ENCODE measurements around the gene XYLT1. TPM values are rescaled to one million over a fixed set of nuclear protein-coding genes. Genes with fewer than 3 reads are reported as not detected.

Gene XYLT1
- total and polyA plus RNA-seq, 7 donors = 0.67 to 2.5 (median 1.7) TPM

- Histone ChIP-seq H3K9me3 (no peaks in the 10 kb centered on the region), H3K27ac (no peak overlapping the region), H3K27me3 (ENCODE audit: insufficient read depth in 3 of 3, low read length in 2 of 3) (no peaks in the 10 kb centered on the region), H3K4me1 (no peaks in the 10 kb centered on the region), H3K36me3 (ENCODE audit: insufficient read depth in 1 of 2, low read depth in 1 of 2) (no peaks in the 10 kb centered on the region), H3K4me3 (no peak overlapping the region)
- ATAC-seq (no peak), DNase-seq (no peak)
- 42 to 64% (median 51%) methylated on average over 5 of the region's 5 CpGs for WGBS, 3 donors
- intact Hi-C loops (cut with DNase I) = no loop called here
- no peak for TF ChIP-seq CTCF (IDR thresholded peaks at IDR 0.05)
Measured at GRCh38 chr16:17447101-17447569, 23.6 kb downstream of the XYLT1 start.

GRCh38 chr16:17446661-17447060, 24.1 kb downstream of the XYLT1 start:
- no peak for ATAC-seq
- intact Hi-C loops (cut with DNase I) = no loop called here

GRCh38 chr16:17445421-17445820, 25.3 kb downstream of the XYLT1 start:
- Histone ChIP-seq H3K27ac (no peak overlapping the region), H3K9me3 (no peaks in the 10 kb centered on the region), H3K27me3 (ENCODE audit: insufficient read depth in 3 of 3, low read length in 2 of 3) (no peaks in the 10 kb centered on the region), H3K4me1 (no peaks in the 10 kb centered on the region), H3K4me3 (no peak overlapping the region), H3K36me3 (ENCODE audit: insufficient read depth in 1 of 2, low read depth in 1 of 2) (no peaks in the 10 kb centered on the region)
- 60 to 77% (median 75%) methylated on average over 12 of the region's 12 CpGs for WGBS, 3 donors
- DNase-seq (no peak), ATAC-seq (no peak)
- TF ChIP-seq CTCF (IDR thresholded peaks at IDR 0.05) = no peak
- intact Hi-C loops (cut with DNase I) = no loop called here

More at GRCh38 chr16:17446661-17447060, 24.1 kb downstream of the XYLT1 start:
- peak in 1 of 2 donors; percentile 62 for DNase-seq
- H3K27me3 ChIP-seq (ENCODE audit: insufficient read depth in 3 of 3, low read length in 2 of 3) = no peaks in the 10 kb centered on the region
- no peaks in the 10 kb centered on the region for H3K4me1 ChIP-seq
- WGBS, 3 donors = 37 to 65% (median 48%) methylated on average over 9 to 10 of the region's 10 CpGs
- no peak for TF ChIP-seq CTCF (IDR thresholded peaks at IDR 0.05)
- no peaks in the 10 kb centered on the region for H3K36me3 ChIP-seq (ENCODE audit: insufficient read depth in 1 of 2, low read depth in 1 of 2)
- H3K27ac ChIP-seq = no peak overlapping the region
- H3K9me3 ChIP-seq = no peaks in the 10 kb centered on the region
- no peak overlapping the region for H3K4me3 ChIP-seq

- Histone ChIP-seq H3K9me3 (no peaks in the 10 kb centered on the region), H3K27me3 (ENCODE audit: insufficient read depth in 3 of 3, low read length in 2 of 3) (no peaks in the 10 kb centered on the region), H3K4me1 (no peaks in the 10 kb centered on the region), H3K27ac (no peak overlapping the region), H3K36me3 (ENCODE audit: insufficient read depth in 1 of 2, low read depth in 1 of 2) (no peaks in the 10 kb centered on the region), H3K4me3 (no peak overlapping the region)
- ATAC-seq (no peak), DNase-seq (no peak)
- WGBS, 3 donors = 97 to 99% (median 97%) methylated on average over 1 of the region's 1 CpG
- intact Hi-C loops (cut with DNase I) = no loop called here
- no peak for TF ChIP-seq CTCF (IDR thresholded peaks at IDR 0.05)
Measured at GRCh38 chr16:17444658-17445057, 26.1 kb downstream of the XYLT1 start.

- no peak for ATAC-seq
- no peak for DNase-seq
- Histone ChIP-seq H3K4me1 (peaks cover 1% of the 10 kb centered on the region), H3K9me3 (no peaks in the 10 kb centered on the region), H3K27me3 (ENCODE audit: insufficient read depth in 3 of 3, low read length in 2 of 3) (no peaks in the 10 kb centered on the region), H3K4me3 (no peak overlapping the region), H3K27ac (no peak overlapping the region), H3K36me3 (ENCODE audit: insufficient read depth in 1 of 2, low read depth in 1 of 2) (no peaks in the 10 kb centered on the region)
- intact Hi-C loops (cut with DNase I) = no loop called here
- no peak for TF ChIP-seq CTCF (IDR thresholded peaks at IDR 0.05)
- WGBS, 3 donors = 82 to 93% (median 82%) methylated on average over 4 of the region's 4 CpGs
Measured at GRCh38 chr16:17440131-17440530, 30.6 kb downstream of the XYLT1 start.

Data from psoas muscle (tissue), 8 donors.